Lower leg skin (tissue), 4 donors: ENCODE results near the gene NCAM2. TPM values are rescaled to one million over a fixed set of nuclear protein-coding genes. Genes with fewer than 3 reads are reported as not detected.
"Not testable (repeated sequence)": the region's sequence is repeated elsewhere in the genome, so short reads cannot be mapped to it uniquely, and the experiment has no call there.

Experiments
- DNase-seq, 2 donors: peaks; one replicate each; pipeline ENCODE4 v3.0.0-alpha.2; 2019; ENCODE audit warnings: low spot score in 2 of 2
- H3K4me3 ChIP-seq: fragments of 200-600 bp; sonication (generic); 2 replicates; pipeline ENCODE4 v1.5.1; 2017; ENCODE audit warnings: mild to moderate bottlenecking, low read depth; ENCODE audit not compliant: poor library complexity, severe bottlenecking
- POLR2A ChIP-seq, 2 donors: fragments of 450-650 bp; IDR thresholded peaks; one replicate each; pipeline ENCODE4 v1.6.1; 2016 to 2017; ENCODE audit warnings: antibody characterized with exemption in 2 of 2, mild to moderate bottlenecking in 1 of 2, moderate library complexity in 1 of 2
- WGBS, 2 donors: methylation state at CpG; one replicate each; pipeline ENCODE4 v1.1.5; 2018; 5-methylcytosine and 5-hydroxymethylcytosine counted together
- intact Hi-C: fragments of 100-400 bp; cut with DNase I; formaldehyde crosslinking; loops from one replicate; pipeline ENCODE4 v1.15.0; 2023; ENCODE audit warnings: low total_unique reads
- total RNA-seq, 4 donors: library from RNA; depleted of rRNA; stranded (reverse); fragments of >200 nt; gene quantifications; one replicate each; pipeline ENCODE4 v1.1.0, GENCODE V29; 2016
- TF ChIP-seq, protein P1 (sequence below), 3 donors: fragments of 450-650 bp; IDR thresholded peaks; one replicate each; pipeline ENCODE4 v1.5.1; 2016; ENCODE audit warnings: antibody characterized with exemption in 3 of 3, mild to moderate bottlenecking in 3 of 3, moderate library complexity in 2 of 3

Gene NCAM2
- total RNA-seq, 4 donors from 2014 or later: 0.61 to 3.2 (median 0.91) TPM

DNA sequence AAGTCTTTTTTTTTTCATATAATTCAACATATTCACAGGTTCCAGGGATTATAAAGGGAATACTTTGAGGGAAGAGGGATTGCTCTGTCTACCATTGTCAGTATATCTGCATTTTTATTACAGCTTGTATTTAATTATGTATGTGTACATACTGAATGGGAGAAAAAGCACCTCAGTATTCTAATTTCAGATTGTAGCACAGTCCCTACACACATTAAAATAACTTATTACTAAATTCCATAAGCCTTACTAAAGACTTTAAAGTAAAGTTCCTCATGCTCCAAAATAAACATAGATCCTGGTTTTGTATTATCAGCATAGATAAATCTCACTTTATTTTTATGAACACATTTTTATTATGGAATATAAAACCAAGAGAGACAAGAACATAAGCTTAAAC, 134.2 kb downstream of the NCAM2 start:
- DNase-seq: no peak
- intact Hi-C loops: no loop called here
- no peak for TF ChIP-seq POLR2A (IDR thresholded peaks at IDR 0.05)
- TF ChIP-seq, protein P1, sequence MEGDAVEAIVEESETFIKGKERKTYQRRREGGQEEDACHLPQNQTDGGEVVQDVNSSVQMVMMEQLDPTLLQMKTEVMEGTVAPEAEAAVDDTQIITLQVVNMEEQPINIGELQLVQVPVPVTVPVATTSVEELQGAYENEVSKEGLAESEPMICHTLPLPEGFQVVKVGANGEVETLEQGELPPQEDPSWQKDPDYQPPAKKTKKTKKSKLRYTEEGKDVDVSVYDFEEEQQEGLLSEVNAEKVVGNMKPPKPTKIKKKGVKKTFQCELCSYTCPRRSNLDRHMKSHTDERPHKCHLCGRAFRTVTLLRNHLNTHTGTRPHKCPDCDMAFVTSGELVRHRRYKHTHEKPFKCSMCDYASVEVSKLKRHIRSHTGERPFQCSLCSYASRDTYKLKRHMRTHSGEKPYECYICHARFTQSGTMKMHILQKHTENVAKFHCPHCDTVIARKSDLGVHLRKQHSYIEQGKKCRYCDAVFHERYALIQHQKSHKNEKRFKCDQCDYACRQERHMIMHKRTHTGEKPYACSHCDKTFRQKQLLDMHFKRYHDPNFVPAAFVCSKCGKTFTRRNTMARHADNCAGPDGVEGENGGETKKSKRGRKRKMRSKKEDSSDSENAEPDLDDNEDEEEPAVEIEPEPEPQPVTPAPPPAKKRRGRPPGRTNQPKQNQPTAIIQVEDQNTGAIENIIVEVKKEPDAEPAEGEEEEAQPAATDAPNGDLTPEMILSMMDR (IDR thresholded peaks at IDR 0.05): no peak
- no peak overlapping the region for H3K4me3 ChIP-seq

DNA sequence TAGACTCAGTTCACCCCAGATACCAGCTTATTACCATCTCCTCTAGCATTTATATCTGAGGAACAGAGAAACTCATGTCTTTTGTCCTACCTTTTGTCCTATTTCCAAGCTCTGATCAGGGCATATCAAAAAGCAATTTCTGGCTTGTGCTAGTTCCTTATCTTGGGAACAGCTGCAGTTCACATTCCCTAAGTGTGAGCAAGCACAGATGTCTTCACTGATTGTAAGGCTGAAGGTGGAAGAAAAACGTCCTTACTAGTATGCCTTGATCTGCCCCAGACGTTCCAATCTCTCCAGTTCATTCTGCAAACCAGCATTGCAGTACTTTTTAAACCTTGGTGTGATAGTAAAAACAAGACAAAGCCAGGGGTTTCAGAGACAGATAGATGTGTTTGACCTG, 139.8 kb downstream of the NCAM2 start:
- no peak for DNase-seq
- WGBS, 2 donors: 19 to 22% methylated on average over 2 of the region's 2 CpGs
- no peak for TF ChIP-seq POLR2A (IDR thresholded peaks at IDR 0.05)
- intact Hi-C loops: no loop called here
- no peak overlapping the region for H3K4me3 ChIP-seq

DNA sequence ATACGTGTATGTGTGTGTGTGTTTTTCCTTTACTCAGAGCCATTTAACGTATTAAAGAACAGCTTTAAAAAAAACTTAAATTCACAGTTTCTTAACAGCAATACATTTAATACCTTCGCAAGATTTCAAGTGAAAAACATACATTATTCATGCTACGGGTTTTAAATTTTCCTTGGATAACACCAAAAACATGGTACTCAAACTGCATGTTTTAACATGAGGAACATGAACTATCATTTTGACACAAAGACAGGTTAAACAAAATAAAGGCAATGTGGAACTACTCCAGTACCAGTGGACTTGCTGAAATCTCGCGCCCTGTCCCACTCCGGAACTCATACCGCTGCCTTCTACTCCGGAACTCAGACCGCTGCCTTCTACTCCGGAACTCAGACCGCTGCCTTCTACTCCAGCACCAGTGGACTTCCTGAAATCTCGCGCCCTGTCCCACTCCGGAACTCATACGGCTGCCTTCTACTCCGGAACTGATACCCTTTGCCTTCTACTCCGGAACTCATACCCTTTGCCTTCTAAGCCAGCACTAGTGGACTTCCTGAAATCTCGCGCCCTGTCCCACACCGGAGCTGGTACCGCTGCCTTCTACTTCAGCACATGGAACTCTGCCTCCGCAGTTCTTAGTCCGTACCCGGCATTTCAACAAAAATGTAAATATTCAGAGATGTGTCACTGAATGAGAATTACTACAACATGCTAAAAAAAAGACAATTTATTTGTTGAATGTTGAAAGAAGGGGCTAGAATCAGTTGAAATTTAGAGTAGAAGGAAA, 148.6 kb downstream of the NCAM2 start:
- no peak for DNase-seq
- TF ChIP-seq, protein P1 (IDR thresholded peaks at IDR 0.05): no peak
- no peak for TF ChIP-seq POLR2A (IDR thresholded peaks at IDR 0.05)
- H3K4me3 ChIP-seq: no peak overlapping the region
- intact Hi-C loops: no loop called here
- WGBS, 2 donors: 96 to 97% methylated on average over 25 of the region's 25 CpGs

DNA sequence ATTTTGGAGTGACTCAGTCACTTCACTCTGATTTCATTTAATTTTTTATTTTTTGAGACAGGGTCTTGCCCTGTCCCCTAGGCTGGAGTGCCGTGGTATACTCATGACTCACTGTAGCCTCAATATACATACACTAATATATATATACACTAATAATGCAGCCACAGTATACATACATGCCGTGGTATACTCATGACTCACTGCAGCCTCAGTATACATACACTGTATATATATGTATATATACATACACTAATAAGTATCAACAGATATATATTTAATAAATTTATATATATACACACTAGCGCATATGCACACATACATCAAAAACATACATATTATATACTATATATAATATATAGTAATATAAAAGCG, 149.2 kb downstream of the NCAM2 start:
- H3K4me3 ChIP-seq: no peak overlapping the region
- TF ChIP-seq POLR2A (IDR thresholded peaks at IDR 0.05): no peak
- TF ChIP-seq, protein P1 (IDR thresholded peaks at IDR 0.05): no peak
- 89 to 94% methylated on average over 4 of the region's 4 CpGs for WGBS, 2 donors
- intact Hi-C loops: no loop called here
- no peak for DNase-seq

DNA sequence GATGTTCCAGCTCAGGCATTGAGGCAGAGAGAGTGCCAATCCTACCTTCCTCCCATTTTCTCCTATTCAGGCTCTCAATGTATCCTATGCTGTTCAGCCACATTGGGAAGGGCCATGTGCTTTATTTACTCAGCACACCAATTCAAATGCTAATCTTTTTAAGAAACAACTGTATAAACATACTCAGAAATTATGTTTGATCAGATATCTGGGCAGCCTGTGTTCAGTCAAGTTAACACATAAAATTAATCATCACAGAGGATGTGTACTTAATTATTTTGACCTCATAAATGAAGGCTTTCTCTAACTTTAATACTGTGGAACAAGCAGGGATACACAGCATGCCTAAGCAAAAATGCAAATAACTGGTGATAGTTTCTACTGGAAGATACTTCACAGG, 149.8 kb downstream of the NCAM2 start:
- H3K4me3 ChIP-seq: no peak overlapping the region
- intact Hi-C loops: no loop called here
- TF ChIP-seq, protein P1 (IDR thresholded peaks at IDR 0.05): no peak
- no peak for TF ChIP-seq POLR2A (IDR thresholded peaks at IDR 0.05)
- no peak for DNase-seq

DNA sequence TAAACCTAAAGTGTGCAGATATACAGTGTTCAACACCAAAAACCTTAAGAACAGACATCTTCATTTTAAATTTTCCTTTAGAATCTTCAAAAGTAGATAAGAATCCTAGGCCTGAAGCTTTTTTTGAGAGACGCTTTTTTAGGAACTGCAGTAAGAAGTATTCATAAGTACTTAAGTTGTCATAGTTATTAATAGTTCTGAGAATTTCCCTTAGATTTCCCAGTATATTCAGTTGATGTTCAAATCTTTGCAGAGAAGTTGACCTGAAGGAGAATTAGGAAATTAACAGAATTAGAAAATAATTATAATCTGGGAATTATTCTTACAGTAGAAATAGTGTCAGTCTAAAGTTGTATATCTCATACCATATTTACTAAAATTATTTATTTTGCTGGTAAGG, 150.3 kb downstream of the NCAM2 start:
- intact Hi-C loops: no loop called here
- TF ChIP-seq POLR2A (IDR thresholded peaks at IDR 0.05): no peak
- TF ChIP-seq, protein P1 (IDR thresholded peaks at IDR 0.05): no peak
- 51 to 59% methylated on average over 1 of the region's 1 CpG for WGBS, 2 donors
- H3K4me3 ChIP-seq: no peak overlapping the region
- no peak for DNase-seq

DNA sequence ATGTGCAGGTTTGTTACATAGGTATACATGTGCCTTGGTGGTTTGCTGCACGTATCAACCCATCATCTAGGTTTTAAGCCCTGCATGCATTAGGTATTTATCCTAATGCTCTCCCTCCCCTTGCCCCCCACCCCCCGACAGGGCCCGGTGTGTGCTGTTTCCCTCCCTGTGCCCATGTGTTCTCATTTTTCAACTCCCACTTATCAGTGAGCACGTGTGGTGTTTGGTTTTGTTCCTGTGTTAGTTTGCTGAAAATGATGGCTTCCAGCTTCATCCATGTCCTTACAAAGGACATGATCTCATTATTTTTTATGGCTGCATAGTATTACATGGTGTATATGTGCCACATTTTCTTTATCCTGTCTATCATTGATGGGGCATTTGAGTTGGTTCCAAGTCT, 151.2 kb downstream of the NCAM2 start:
- H3K4me3 ChIP-seq, intact Hi-C loops, DNase-seq: not testable (repeated sequence)
- WGBS, 2 donors: 52 to 76% methylated on average over 4 of the region's 4 CpGs
